HG03095 (cell line): ENCODE data around the gene GTF2IRD1.
"Not testable (repeated sequence)": the region's sequence is repeated elsewhere in the genome, so short reads cannot be mapped to it uniquely, and the experiment has no call there.

Source experiments
- ATAC-seq: cut with Tn5 transposase; IDR thresholded peaks from one replicate; pipeline ENCODE4 v1.9.1; 2021; ENCODE audit warnings: moderate library complexity; ENCODE audit not compliant: unreplicated experiment

The GTF2IRD1 gene

GRCh38 chr7:74511345-74511744, 57.6 kb downstream of the GTF2IRD1 start:
- no peak for ATAC-seq

DNA sequence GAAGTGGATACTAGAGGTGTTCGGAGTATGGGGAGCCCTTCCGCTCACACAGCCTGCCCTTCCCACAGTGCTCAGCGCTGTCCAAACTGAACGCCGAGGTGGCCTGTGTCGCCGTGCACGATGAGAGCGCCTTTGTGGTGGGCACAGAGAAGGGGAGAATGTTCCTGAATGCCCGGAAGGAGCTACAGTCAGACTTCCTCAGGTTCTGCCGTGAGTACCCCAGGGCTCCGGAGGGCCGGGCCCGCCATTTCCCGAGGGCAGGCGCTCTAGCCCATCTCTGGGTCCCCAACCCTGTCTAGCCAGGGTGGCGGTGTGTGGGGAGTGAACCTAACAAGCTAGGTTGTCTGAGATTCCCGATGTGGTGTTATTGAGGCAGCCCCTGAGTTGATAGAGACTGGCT, 59.1 kb downstream of the GTF2IRD1 start:
- ATAC-seq, result no peak

DNA sequence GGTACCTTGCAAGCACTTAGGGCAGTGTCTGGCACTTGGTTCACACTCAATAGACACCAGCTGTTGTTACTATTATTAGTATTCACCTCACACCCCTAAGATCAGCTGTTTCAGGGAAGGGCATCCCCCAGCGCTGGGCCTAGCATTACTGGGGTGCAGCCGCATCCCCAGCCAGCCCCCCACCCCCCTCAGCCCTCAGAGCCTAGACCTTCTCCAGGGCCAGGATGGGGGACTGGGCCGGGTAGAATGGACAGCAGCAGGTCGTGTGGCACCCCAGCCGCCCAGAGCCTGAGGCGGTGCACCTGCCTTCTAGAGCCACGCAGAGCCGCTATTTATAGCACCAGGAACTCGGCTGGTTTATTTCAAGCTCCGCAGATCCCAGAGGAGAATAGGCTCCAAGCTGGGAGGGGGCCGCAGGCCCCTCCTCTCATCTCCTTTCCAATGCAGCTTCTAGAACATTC, 60.5 kb downstream of the GTF2IRD1 start:
- ATAC-seq, result no peak

DNA sequence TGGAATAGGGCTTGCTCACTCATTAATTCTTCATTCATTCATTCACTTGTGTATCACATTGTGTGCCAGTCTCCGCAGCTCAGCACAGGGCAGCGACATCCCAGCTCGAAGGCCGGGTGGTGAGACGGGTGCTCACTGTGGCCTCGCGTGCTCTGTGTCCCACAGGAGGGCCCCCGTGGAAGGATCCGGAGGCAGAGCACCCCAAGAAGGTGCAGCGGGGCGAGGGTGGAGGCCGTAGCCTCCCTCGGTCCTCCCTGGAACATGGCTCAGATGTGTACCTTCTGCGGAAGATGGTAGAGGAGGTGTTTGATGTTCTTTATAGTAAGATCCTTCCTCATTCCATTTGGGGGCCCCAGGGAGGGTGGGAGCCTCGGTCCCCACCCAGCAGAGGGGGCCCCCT, 61.6 kb downstream of the GTF2IRD1 start:
- no peak for ATAC-seq

- ATAC-seq, result no peak
Measured at GRCh38 chr7:74516214-74516613, 62.5 kb downstream of the GTF2IRD1 start.

DNA sequence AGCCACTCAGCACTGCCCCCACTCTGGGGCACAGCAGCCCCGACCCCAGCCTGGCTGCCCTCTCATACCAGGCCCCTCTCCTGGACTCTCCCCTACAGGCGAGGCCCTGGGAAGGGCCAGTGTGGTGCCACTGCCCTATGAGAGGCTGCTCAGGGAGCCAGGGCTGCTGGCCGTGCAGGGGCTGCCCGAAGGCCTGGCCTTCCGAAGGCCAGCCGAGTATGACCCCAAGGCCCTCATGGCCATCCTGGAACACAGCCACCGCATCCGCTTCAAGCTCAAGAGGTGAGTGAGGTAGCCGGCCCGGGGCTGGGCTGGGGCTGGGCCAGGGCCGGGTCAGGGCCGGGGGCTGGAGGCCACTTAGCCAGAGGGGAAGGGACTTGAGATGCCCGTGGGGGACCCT, 64.3 kb downstream of the GTF2IRD1 start:
- no peak for ATAC-seq

DNA sequence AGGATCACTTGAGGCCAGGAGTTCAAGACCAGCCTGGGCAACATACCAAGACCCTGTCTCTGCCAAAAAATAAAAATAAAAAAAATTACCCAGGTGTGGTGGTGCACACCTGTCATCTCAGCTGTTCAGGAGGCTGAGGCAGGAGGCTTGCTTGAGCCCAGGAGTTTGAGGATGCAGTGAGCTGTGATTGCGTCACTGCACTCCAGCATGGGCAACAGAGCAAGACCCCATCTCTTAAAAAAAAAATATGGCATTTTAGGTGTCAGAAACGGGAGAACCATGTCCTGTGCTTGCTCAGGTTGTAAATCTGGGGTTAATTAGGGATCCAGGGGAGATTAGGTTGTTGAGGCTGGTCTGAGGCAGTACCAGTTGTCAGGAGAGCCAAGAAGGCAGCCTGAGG, 64.9 kb downstream of the GTF2IRD1 start:
- no peak for ATAC-seq

GRCh38 chr7:74519395-74519794, 65.7 kb downstream of the GTF2IRD1 start:
- ATAC-seq, result no peak

DNA sequence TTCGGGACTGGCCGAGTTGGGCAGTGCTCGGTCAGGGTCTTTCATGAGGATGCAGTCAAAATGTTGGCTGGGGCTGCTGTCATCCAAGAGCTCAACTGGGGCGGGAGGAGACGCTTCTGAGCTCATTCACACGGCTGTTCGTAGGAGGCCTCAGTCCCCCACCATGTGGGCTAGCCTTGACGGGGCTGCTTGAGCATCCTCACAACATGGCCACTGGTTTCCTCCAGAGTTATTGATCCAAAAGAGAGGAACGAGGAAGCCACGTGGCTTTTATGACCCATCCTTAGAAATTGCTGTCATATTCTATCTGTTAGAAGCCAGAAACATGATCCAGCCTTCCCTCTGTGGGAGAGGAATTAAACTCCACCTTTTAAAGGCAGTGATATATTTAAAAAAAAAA, 68.1 kb downstream of the GTF2IRD1 start:
- ATAC-seq, result no peak

- ATAC-seq, result no peak
Measured at GRCh38 chr7:74522281-74522905, 68.7 kb downstream of the GTF2IRD1 start.

DNA sequence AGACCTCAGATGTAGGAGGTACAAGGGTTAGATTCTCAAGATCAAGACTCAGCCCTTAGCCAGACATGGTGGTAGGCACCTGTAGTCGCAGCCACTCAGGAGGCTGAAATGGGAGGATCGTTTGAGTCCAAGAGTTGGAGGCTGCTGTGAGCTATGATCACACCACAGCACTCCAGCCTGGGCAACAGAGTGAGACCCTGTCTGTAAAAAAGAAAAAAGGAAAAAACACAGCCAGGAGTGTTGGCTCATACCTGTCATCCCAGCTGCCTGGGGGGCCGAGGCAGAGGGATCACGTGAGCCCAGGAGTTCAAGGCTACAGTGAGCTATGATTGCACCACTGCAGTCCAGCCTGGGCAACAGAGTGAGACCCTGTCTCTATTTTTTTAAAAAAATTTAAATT, 69.3 kb downstream of the GTF2IRD1 start:
- no peak for ATAC-seq

- no peak for ATAC-seq
Measured at GRCh38 chr7:74525140-74525539, 71.4 kb downstream of the GTF2IRD1 start.

DNA sequence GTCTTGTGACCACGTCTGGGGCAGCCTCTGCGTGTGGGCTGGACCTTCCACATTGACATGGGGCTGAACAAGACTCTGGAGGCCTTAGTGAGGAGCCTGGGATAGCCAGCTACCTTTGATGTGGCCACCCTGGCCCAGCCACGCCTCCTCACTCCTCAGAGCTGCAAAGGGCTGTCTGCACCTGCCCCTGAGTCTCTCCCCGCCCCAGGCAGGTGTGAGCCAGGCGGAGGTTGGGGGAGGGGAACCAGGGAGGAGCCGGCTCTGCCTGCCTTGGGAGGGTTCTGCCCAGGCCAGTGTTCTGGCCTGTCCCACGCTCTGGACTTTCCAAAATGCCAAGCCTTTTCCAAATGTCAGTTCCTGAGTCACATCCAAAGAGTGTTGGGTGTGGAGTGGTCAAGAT, 72.2 kb downstream of the GTF2IRD1 start:
- ATAC-seq, result no peak

DNA sequence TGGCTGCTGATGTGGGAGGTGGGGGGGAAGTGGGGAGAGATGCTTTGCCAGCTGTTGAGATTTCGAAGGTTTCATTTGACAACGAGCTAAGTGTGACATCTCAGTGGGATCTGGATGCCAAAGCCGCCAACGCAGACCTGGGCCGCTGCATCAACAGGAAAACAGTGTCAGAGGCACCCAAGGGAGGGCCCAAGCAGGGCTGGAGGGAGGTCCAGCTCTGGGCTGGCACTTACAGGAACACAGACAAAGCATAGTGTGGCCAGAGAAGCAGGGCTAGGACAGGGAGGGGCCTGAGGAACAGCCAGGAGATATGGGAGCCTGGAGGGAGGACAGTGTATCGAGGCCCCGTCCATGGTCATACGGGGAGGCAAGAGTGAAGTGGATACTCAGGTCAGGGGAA, 73.1 kb downstream of the GTF2IRD1 start:
- ATAC-seq, result no peak

GRCh38 chr7:74527842-74528241, 74.1 kb downstream of the GTF2IRD1 start:
- no peak for ATAC-seq

GRCh38 chr7:74528773-74529172, 75.1 kb downstream of the GTF2IRD1 start:
- ATAC-seq, result not testable (repeated sequence)

DNA sequence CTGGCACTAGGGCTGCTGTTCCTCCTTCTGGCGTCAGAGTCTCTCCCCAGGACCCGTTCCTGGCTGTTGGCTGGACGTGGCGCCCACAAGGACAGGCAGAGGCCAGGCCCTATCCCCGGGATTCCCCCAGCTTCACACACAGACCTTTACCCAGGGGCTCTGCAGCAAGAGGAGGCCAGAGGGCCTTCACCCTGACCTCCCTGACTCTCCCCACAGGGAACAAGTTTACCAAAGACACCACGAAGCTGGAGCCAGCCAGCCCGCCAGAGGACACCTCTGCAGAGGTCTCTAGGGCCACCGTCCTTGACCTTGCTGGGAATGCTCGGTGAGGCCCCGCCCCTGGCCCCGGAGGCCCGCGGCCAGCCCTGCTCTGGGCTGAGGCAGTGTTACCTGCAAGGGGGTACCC, 82.2 kb downstream of the GTF2IRD1 start:
- no peak for ATAC-seq

- ATAC-seq, result not testable (repeated sequence)
Measured at GRCh38 chr7:74541937-74542336, 88.2 kb downstream of the GTF2IRD1 start.

DNA sequence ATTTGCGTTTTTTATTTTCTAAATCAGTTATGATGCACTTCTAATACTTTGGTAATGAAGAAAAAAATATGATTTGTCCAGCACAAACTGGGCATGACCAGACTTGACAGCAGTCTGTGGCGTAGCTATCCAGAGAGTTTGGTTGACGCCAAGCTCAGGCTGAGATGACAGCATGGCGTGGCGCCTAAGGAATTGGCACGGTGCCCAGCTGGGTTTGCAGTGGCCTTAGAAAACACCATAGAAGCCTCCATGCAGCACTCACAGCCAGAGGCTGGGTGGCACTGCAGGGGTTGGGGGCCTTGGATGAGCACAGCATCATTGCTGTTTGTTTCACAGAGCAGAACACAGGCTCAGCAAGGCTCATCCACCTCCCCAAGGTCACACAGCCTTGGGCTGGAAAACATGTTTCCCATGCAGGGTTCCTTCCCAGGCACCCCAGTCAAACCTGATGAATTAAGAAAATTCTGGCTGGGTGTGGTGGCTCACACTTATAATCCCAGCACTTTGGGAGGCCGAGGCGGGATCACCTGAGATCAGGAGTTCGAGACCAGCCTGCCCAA, 88.9 kb downstream of the GTF2IRD1 start:
- ATAC-seq, result no peak

- ATAC-seq, result no peak
Measured at GRCh38 chr7:74544706-74545469, 91.2 kb downstream of the GTF2IRD1 start.

DNA sequence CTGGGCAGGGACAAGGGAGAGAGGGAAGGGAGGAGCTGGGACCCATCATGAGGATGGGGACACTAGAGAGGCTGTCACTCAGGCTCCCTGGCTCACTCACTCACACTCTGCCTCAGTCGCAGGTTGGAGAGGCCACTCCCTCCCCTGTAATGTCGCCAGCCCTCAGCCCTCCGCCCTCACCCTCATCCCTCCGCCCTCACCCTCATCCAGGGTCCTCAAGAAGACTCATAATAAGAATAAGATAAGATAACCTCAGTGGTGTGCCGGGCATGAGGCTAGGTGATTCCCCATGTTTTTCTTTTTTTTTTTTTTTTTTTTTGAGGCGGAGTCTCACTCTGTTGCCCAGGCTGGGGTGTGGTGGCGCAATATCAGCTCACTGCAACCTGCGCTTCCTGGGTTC, 92.2 kb downstream of the GTF2IRD1 start:
- ATAC-seq, result no peak

DNA sequence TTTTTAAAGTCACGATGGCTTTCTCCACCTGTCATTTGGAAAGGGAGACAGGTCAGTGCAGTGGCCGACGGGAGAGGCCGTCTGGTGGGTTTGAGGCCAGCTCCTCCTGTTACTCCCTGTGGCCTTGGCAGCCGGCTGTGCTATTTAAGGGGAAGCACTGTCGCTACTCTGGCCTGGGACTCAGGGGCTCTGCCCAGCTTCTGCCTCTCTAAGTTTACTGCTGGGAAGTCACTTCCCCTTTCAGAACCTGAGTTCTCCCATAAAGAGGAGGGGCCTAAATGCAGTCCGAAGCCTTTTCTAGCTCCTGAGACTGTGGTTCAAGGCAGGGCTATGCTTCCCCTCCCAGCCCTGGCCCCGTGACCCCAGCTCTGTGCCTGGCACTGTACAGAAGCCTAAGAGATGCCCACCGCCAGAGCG, 99.9 kb downstream of the GTF2IRD1 start:
- not testable (repeated sequence) for ATAC-seq
